ENCODE results near the gene ACTN2.

GRCh38 chr1:236751935-236752334 is 65.6 kb downstream of the ACTN2 start:
- TF ChIP-seq, protein P1, sequence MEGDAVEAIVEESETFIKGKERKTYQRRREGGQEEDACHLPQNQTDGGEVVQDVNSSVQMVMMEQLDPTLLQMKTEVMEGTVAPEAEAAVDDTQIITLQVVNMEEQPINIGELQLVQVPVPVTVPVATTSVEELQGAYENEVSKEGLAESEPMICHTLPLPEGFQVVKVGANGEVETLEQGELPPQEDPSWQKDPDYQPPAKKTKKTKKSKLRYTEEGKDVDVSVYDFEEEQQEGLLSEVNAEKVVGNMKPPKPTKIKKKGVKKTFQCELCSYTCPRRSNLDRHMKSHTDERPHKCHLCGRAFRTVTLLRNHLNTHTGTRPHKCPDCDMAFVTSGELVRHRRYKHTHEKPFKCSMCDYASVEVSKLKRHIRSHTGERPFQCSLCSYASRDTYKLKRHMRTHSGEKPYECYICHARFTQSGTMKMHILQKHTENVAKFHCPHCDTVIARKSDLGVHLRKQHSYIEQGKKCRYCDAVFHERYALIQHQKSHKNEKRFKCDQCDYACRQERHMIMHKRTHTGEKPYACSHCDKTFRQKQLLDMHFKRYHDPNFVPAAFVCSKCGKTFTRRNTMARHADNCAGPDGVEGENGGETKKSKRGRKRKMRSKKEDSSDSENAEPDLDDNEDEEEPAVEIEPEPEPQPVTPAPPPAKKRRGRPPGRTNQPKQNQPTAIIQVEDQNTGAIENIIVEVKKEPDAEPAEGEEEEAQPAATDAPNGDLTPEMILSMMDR (IDR thresholded peaks at IDR 0.05): no peak
- TF ChIP-seq POLR2AphosphoS5 (IDR thresholded peaks at IDR 0.05; ENCODE audit: insufficient read depth in 1 of 2, low read depth in 1 of 2): no peak
- no peak for TF ChIP-seq POLR2A (IDR thresholded peaks at IDR 0.05)
